ENCODE results near the gene SEPTIN8. TPM values are rescaled to one million over a fixed set of nuclear protein-coding genes. Genes with fewer than 3 reads are reported as not detected.

SEPTIN8 gene
- total RNA-seq, 1 experiment from 2014 or later = 21.4 TPM

Other genes with a start within 250 kb of the SEPTIN8 start
- gene IL5, start 233.7 kb downstream of the SEPTIN8 start, total RNA-seq (2014; rRNA removed; shearing (Covaris generic)) = not detected in 2 replicates
- gene RAD50, start 220.3 kb downstream of the SEPTIN8 start, total RNA-seq (2014; rRNA removed; shearing (Covaris generic)) = 24.5 and 27.8 TPM in 2 replicates
- gene IL13, start 119.1 kb downstream of the SEPTIN8 start, total RNA-seq (2014; rRNA removed; shearing (Covaris generic)) = not detected in 2 replicates
- not detected in 2 replicates for gene IL4, start 103.2 kb downstream of the SEPTIN8 start, total RNA-seq (2014; rRNA removed; shearing (Covaris generic))
- 6.7 and 10.9 TPM in 2 replicates for gene KIF3A, start 39.7 kb downstream of the SEPTIN8 start, total RNA-seq (2014; rRNA removed; shearing (Covaris generic))
- gene CCNI2, start 29.8 kb downstream of the SEPTIN8 start, total RNA-seq (2014; rRNA removed; shearing (Covaris generic)) = not detected in 2 replicates
- not detected in 2 replicates for gene SOWAHA, start 36.1 kb upstream of the SEPTIN8 start, total RNA-seq (2014; rRNA removed; shearing (Covaris generic))
- 0.53 and 1.1 TPM in 2 replicates for gene SHROOM1, start 53.4 kb upstream of the SEPTIN8 start, total RNA-seq (2014; rRNA removed; shearing (Covaris generic))
- 0.11 and 0.13 TPM in 2 replicates for gene GDF9, start 89.2 kb upstream of the SEPTIN8 start, total RNA-seq (2014; rRNA removed; shearing (Covaris generic))
- gene UQCRQ, start 89.4 kb upstream of the SEPTIN8 start, total RNA-seq (2014; rRNA removed; shearing (Covaris generic)) = 261 and 267 TPM in 2 replicates
- gene LEAP2, start 96.4 kb upstream of the SEPTIN8 start, total RNA-seq (2014; rRNA removed; shearing (Covaris generic)) = 1.1 and 1.9 TPM in 2 replicates
- gene AFF4, start 186.4 kb upstream of the SEPTIN8 start, total RNA-seq (2014; rRNA removed; shearing (Covaris generic)) = 40.5 and 40.8 TPM in 2 replicates
- 18.5 and 20.1 TPM in 2 replicates for gene ZCCHC10, start 249.3 kb upstream of the SEPTIN8 start, total RNA-seq (2014; rRNA removed; shearing (Covaris generic))